HEK293 (cell line): Measurements from ENCODE around the gene PAFAH1B2.
"Not testable (repeated sequence)": the region's sequence is repeated elsewhere in the genome, so short reads cannot be mapped to it uniquely, and the experiment has no call there.

ENCODE experiments used
- TCF7L2 ChIP-seq: IDR thresholded peaks from 2 replicates; pipeline ENCODE4 v1.6.1; 2011; ENCODE audit warnings: low read depth, mild to moderate bottlenecking, inconsistent platforms, low read length, moderate library complexity, borderline replicate concordance
- ZBTB8A ChIP-seq: fragments of 450-650 bp; formaldehyde crosslinking; IDR thresholded peaks from 2 replicates; pipeline ENCODE4 v1.5.1; 2016; ENCODE audit warnings: missing biosample characterization, missing genetic modification characterization
- ZFP69B ChIP-seq: fragments of 450-650 bp; formaldehyde crosslinking; IDR thresholded peaks from 2 replicates; pipeline ENCODE4 v1.5.1; 2016; ENCODE audit warnings: missing biosample characterization, missing genetic modification characterization
- ZNF280D ChIP-seq: fragments of 450-650 bp; formaldehyde crosslinking; IDR thresholded peaks from 2 replicates; pipeline ENCODE4 v1.5.1; 2016; ENCODE audit warnings: missing biosample characterization, missing genetic modification characterization
- TF ChIP-seq, protein P1 (sequence below): fragments of 450-650 bp; formaldehyde crosslinking; IDR thresholded peaks from 2 replicates; pipeline ENCODE4 v1.5.1; 2016; ENCODE audit warnings: missing biosample characterization, missing genetic modification characterization

GRCh38 chr11:117130396-117130795 is 13.7 kb upstream of the PAFAH1B2 start:
- TF ChIP-seq, protein P1, sequence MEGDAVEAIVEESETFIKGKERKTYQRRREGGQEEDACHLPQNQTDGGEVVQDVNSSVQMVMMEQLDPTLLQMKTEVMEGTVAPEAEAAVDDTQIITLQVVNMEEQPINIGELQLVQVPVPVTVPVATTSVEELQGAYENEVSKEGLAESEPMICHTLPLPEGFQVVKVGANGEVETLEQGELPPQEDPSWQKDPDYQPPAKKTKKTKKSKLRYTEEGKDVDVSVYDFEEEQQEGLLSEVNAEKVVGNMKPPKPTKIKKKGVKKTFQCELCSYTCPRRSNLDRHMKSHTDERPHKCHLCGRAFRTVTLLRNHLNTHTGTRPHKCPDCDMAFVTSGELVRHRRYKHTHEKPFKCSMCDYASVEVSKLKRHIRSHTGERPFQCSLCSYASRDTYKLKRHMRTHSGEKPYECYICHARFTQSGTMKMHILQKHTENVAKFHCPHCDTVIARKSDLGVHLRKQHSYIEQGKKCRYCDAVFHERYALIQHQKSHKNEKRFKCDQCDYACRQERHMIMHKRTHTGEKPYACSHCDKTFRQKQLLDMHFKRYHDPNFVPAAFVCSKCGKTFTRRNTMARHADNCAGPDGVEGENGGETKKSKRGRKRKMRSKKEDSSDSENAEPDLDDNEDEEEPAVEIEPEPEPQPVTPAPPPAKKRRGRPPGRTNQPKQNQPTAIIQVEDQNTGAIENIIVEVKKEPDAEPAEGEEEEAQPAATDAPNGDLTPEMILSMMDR = not testable (repeated sequence)
- TF ChIP-seq ZBTB8A (tag by site-specific recombination); ZFP69B (tag by site-specific recombination); ZNF280D; TCF7L2: not testable (repeated sequence)
